OCI-LY3 (cell line): Measurements from ENCODE around the gene PDXP.
A peak's percentile ranks its signal among the peaks of the same experiment; 100 is the strongest.

Source experiments
- H2AFZ ChIP-seq: fragments of 200-600, 300-600 bp; shearing (Covaris generic); 2 replicates; pipeline ENCODE4 v1.6.0; 2014; ENCODE audit warnings: antibody characterized with exemption, low read depth, low read length
- H3K27ac ChIP-seq: fragments of 200-600, 300-600 bp; sonication (generic); 2 replicates; pipeline ENCODE4 v1.5.1; 2014; ENCODE audit warnings: mild to moderate bottlenecking, low read length, moderate library complexity, mixed read lengths
- H3K27me3 ChIP-seq: fragments of 200-600, 300-600 bp; sonication (generic); 2 replicates; pipeline ENCODE4 v1.6.1; 2014; ENCODE audit warnings: low read depth, low read length, mixed read lengths
- H3K36me3 ChIP-seq: fragments of 200-600, 300-600 bp; sonication (generic); replicated peaks from 2 replicates; pipeline ENCODE3; 2014; ENCODE audit warnings: low read depth, low read length, mixed read lengths
- H3K4me1 ChIP-seq: fragments of 300-600, 200-600 bp; sonication (generic); 2 replicates; pipeline ENCODE4 v1.6.1; 2014; ENCODE audit warnings: low read length, mixed read lengths
- H3K4me2 ChIP-seq: fragments of 200-600, 300-600 bp; sonication (generic); 2 replicates; pipeline ENCODE4 v1.6.1; 2014; ENCODE audit warnings: low read length, mixed read lengths
- H3K4me3 ChIP-seq: fragments of 300-600, 200-600 bp; sonication (generic); 2 replicates; pipeline ENCODE4 v1.5.1; 2014; ENCODE audit warnings: antibody characterized with exemption, mild to moderate bottlenecking, low read length, moderate library complexity
- H3K79me2 ChIP-seq: fragments of 300-600, 200-600 bp; shearing (Covaris generic); 2 replicates; pipeline ENCODE4 v1.6.1; 2014; ENCODE audit warnings: mild to moderate bottlenecking, low read length, mixed read lengths
- H3K9ac ChIP-seq: fragments of 300-600, 200-600 bp; shearing (Covaris generic); 2 replicates; pipeline ENCODE4 v1.6.0; 2014; ENCODE audit warnings: mild to moderate bottlenecking, low read length, moderate library complexity
- H3K9me3 ChIP-seq: fragments of 200-600, 300-600 bp; shearing (Covaris generic); 2 replicates; pipeline ENCODE4 v1.6.1; 2014; ENCODE audit warnings: low read length, mixed read lengths; ENCODE audit not compliant: insufficient read depth
- H4K20me1 ChIP-seq: fragments of 200-600, 300-600 bp; sonication (generic); 2 replicates; pipeline ENCODE4 v1.6.1; 2016; ENCODE audit warnings: low read length, mixed read lengths; ENCODE audit not compliant: insufficient read depth
- EZH2phosphoT487 ChIP-seq: fragments of 200-600 bp; shearing (Covaris generic); IDR thresholded peaks from 2 replicates; pipeline ENCODE4 v1.6.1; 2018; ENCODE audit warnings: antibody characterized with exemption, mixed run types, low read depth
- TF ChIP-seq, protein P1 (sequence below): fragments of 200-600, 300-600 bp; sonication (generic); IDR thresholded peaks from 2 replicates; pipeline ENCODE4 v1.5.1; 2014; ENCODE audit warnings: antibody characterized with exemption, low read length, low read depth

PDXP gene

DNA sequence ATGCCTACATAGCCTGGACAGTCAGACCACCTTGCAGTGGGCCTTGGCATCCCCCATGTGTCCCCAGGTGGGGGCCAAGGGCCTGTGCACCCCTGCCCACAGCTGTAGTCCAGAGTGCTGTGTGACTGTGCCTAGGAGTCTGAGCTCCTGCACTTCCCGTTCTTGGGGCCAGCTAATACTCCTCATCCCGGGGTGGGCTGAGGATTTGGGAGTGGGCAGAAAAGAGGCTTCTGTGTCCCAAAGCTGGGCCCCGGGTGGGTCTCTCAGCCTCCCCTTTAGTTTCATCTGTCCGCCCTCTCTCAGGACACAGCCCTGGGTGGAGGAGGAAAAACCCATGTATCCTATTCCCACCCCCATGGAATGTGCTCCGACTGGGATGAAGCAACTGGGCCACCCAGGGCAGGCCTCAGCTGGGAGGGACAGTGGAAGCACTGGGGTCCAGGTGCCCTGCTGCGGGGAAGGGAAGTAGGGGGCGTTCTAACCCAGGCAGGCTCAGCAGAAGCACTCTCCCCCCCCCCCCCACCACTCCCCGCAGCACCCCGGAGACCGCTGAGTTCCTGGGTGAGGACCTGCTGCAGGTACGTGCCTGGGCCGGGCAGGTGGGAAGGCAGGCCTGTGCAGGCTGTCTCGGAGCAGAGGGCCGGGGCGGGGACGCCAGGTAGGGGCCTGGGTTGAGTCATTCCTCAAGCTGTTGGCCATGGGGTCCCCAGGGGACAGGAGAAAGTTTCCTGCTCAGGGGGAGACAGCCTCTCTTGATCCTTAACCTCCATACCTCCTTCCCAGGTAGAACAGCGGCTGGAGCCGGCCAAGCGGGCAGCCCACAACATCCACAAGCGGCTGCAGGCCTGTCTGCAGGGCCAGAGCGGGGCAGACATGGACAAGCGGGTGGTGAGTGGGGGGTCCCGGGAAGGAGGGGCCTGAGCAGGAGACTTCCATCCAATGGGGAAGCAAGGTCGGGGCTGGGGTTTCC lies 17.6 kb upstream of the PDXP start:
- H3K27ac ChIP-seq: peak overlapping the region; percentile 80
- H3K4me2 ChIP-seq: peak overlapping the region; percentile 90
- peaks cover 35% of the 10 kb centered on the region for H3K36me3 ChIP-seq
- peaks cover 36% of the 10 kb centered on the region for H3K79me2 ChIP-seq
- H3K4me1 ChIP-seq: peaks cover 46% of the 10 kb centered on the region
- H3K4me3 ChIP-seq: peak overlapping the region; percentile 94
- H3K9me3 ChIP-seq: no peaks in the 10 kb centered on the region
- TF ChIP-seq EZH2phosphoT487: no peak
- TF ChIP-seq, protein P1, sequence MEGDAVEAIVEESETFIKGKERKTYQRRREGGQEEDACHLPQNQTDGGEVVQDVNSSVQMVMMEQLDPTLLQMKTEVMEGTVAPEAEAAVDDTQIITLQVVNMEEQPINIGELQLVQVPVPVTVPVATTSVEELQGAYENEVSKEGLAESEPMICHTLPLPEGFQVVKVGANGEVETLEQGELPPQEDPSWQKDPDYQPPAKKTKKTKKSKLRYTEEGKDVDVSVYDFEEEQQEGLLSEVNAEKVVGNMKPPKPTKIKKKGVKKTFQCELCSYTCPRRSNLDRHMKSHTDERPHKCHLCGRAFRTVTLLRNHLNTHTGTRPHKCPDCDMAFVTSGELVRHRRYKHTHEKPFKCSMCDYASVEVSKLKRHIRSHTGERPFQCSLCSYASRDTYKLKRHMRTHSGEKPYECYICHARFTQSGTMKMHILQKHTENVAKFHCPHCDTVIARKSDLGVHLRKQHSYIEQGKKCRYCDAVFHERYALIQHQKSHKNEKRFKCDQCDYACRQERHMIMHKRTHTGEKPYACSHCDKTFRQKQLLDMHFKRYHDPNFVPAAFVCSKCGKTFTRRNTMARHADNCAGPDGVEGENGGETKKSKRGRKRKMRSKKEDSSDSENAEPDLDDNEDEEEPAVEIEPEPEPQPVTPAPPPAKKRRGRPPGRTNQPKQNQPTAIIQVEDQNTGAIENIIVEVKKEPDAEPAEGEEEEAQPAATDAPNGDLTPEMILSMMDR: peak; percentile 12; the same call in 1 of the 2 replicates
- no peaks in the 10 kb centered on the region for H3K27me3 ChIP-seq
- H3K9ac ChIP-seq: peak overlapping the region; percentile 99
- H4K20me1 ChIP-seq: peaks cover 4% of the 10 kb centered on the region; the same call in 1 of the 2 replicates
- H2AFZ ChIP-seq: no peak overlapping the region

DNA sequence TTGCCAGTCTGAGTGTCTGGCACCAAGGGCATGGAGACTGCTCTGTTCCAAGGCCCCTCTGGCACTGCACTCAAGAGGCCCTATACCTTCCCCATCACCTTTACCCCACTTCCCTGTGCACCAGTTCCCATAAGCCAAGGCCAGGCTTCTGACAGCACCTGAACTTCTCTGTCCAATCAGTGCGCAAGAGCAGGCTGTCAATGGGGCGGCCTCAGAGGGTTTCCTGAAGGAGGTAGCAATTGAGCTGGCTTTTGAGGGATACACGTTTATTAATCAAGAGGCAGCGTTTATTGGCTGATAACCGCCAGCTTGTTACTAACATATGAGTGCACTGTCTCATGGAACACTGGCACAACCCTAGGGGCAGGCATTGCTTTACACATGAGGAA lies 17.0 kb upstream of the PDXP start:
- peaks cover 36% of the 10 kb centered on the region for H3K79me2 ChIP-seq
- H4K20me1 ChIP-seq: peaks cover 4% of the 10 kb centered on the region; the same call in 1 of the 2 replicates
- no peaks in the 10 kb centered on the region for H3K9me3 ChIP-seq
- H3K9ac ChIP-seq: no peak overlapping the region
- no peaks in the 10 kb centered on the region for H3K27me3 ChIP-seq
- H3K27ac ChIP-seq: peak overlapping the region; percentile 80; the same call in 1 of the 2 replicates
- no peak overlapping the region for H2AFZ ChIP-seq
- H3K4me1 ChIP-seq: peaks cover 39% of the 10 kb centered on the region
- H3K4me3 ChIP-seq: peak overlapping the region; percentile 94
- H3K4me2 ChIP-seq: peak overlapping the region; percentile 90; the same call in 1 of the 2 replicates
- H3K36me3 ChIP-seq: peaks cover 37% of the 10 kb centered on the region
- no peak for TF ChIP-seq EZH2phosphoT487
- TF ChIP-seq, protein P1: no peak

DNA sequence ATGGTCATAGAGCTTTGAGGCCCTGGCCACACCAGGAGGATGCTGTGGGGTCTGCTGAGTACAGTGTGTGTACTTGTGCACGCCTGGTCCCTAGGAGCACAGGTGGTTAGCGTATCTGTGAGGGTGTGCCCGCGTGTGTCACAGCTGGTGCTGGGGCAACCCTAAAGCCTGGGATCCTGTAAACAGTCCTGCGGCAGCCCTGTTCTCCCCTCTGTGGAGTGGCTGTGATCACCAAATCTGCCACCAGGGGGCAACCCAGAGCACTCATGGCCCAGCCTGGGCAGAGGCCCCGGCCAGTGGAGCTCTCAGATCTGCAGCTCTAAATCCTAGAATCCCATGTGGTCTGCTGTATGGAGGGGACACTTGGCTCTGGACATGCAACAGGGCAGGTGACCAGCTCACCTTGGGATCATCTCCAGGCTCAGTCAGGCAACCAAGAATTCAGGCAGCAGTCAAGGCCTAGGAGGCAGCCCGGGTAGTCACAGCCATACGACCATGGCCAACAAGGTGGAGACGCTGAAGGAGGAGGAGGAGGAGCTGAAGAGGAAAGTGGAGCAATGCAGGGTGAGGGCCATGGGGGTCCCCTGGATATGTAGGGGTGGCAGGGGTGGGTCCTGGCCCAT lies 15.2 kb upstream of the PDXP start:
- 0 out of 2 replicates have a peak overlapping the region, but pooled peaks have one; percentile 20 for H3K27ac ChIP-seq
- H3K9me3 ChIP-seq: no peaks in the 10 kb centered on the region
- H4K20me1 ChIP-seq: peaks cover 4% of the 10 kb centered on the region; the same call in 1 of the 2 replicates

More for the DNA sequence above, 15.2 kb upstream of the PDXP start:
- H3K4me1 ChIP-seq: peaks cover 26% of the 10 kb centered on the region
- H2AFZ ChIP-seq: no peak overlapping the region
- H3K27me3 ChIP-seq: no peaks in the 10 kb centered on the region
- H3K4me2 ChIP-seq: peak overlapping the region; percentile 23; the same call in 1 of the 2 replicates
- H3K36me3 ChIP-seq: peaks cover 50% of the 10 kb centered on the region
- no peak for TF ChIP-seq EZH2phosphoT487
- TF ChIP-seq, protein P1: peak; percentile 95
- H3K9ac ChIP-seq: no peak overlapping the region
- H3K4me3 ChIP-seq: no peak overlapping the region
- peaks cover 36% of the 10 kb centered on the region for H3K79me2 ChIP-seq
